Skeletal muscle cell (primary cell): ENCODE results near the gene COIL.
"Not testable (repeated sequence)": the region's sequence is repeated elsewhere in the genome, so short reads cannot be mapped to it uniquely, and the experiment has no call there.

Source experiments
- DNase-seq: peaks from one replicate; pipeline ENCODE4 v3.0.0-alpha.2; 2010; ENCODE audit warnings: low read depth
- H3K4me3 ChIP-seq: 2 replicates; pipeline ENCODE4 v1.5.1; 2011; ENCODE audit warnings: low read depth, mild to moderate bottlenecking, control low read depth, low read length, moderate library complexity

Gene COIL

GRCh38 chr17:56938206-56938605, 22.6 kb downstream of the COIL start:
- DNase-seq, H3K4me3 ChIP-seq: not testable (repeated sequence)

GRCh38 chr17:56937687-56938086, 23.2 kb downstream of the COIL start:
- no peak overlapping the region for H3K4me3 ChIP-seq
- DNase-seq: no peak

GRCh38 chr17:56936697-56937322, 24.0 kb downstream of the COIL start:
- H3K4me3 ChIP-seq: no peak overlapping the region
- no peak for DNase-seq

- DNase-seq: no peak
- H3K4me3 ChIP-seq: no peak overlapping the region
Observed at GRCh38 chr17:56935461-56935860, 25.4 kb downstream of the COIL start.

DNA sequence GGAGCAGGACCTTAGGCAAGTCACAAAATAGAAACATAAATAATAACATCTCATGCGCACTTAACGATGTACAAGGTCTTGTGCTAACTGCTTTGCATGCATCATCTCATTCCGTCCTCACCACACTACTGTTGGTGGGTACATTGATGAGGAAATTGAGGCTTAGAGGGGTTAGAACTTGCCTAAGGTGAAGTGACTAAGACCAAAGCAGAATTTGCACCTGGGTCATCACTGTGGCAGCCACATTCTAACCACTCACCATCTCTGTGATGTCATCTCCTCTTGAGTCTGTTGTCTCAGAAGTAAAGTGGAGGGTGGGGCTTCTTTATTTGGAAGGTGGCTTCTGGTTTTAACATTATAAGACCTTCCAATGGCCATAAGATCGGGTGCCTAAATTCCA, 26.6 kb downstream of the COIL start:
- H3K4me3 ChIP-seq: no peak overlapping the region
- no peak for DNase-seq

- no peak overlapping the region for H3K4me3 ChIP-seq
- DNase-seq: no peak
Observed at GRCh38 chr17:56933868-56934267, 27.0 kb downstream of the COIL start.

GRCh38 chr17:56933151-56933745, 27.6 kb downstream of the COIL start:
- DNase-seq: no peak
- no peak overlapping the region for H3K4me3 ChIP-seq

- H3K4me3 ChIP-seq: no peak overlapping the region
- no peak for DNase-seq
Observed at GRCh38 chr17:56930739-56931337, 30.0 kb downstream of the COIL start.

DNA sequence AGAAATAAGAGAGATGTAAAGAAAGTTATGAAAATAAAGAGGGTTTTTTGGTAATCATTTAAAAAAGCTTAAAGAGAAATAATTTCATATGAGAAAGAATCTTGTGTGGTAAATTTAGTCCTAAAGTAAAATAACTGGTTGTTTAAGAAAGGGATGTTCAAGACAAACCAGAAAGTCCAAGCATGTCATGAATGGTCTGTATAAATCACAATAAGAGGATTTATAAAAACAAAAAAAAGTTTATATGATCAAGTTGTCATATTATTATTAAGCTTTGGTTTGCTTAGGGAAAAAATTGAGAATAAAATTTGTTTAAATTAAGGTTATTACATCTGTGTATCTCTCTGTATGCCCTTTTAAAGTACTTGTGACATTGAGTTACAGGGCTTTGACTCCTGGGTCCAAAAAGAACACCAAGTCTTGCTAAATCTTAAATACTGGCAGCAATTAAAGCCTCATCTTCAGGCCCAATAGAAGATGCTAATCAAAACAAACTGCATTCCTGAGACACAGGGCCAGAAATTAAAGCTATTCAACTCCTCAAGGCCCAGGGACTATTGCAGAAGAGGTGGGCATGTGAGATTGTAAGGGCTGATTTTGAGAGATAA, 31.4 kb downstream of the COIL start:
- DNase-seq: no peak
- no peak overlapping the region for H3K4me3 ChIP-seq

GRCh38 chr17:56928586-56928985, 32.3 kb downstream of the COIL start:
- H3K4me3 ChIP-seq: no peak overlapping the region
- no peak for DNase-seq

DNA sequence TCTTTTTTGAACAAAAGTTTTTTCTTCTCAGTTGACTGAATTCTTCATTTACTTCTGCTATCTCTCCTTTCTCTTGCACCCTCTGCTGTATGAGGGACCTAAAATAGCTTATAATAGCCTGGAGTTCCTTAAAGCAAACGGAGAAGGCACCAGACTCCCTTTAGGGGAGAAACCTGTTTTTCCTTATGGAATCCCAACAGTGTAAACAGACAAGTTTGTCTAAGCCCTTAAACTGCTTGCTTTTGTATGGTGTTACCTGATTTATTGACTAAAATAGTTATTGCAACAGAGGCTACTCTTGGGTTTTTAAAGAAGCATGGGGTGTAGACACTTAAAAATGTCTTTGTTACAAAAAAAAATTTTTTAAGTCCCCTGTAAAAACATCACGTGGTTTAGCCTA, 34.1 kb downstream of the COIL start:
- no peak for DNase-seq
- H3K4me3 ChIP-seq: no peak overlapping the region

DNA sequence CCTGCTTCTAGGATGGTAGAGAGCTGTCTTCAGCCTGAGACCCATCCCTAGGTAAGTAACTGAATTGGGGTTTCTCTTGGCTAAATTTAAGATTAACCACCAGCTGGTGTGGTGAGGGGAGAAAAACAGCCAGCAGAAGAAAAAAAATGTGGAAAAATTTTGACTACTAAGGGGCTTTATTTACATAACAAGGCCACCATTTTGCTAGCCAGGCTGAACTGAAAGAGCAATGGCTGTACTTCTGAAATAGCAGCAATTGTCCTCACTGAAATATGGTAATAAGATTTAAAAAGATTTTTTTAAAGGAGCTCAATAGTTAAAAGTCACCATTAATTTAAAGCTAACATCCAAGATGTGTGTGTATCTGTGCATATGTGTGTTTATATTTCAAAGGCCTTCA, 34.6 kb downstream of the COIL start:
- no peak overlapping the region for H3K4me3 ChIP-seq
- DNase-seq: no peak

- no peak overlapping the region for H3K4me3 ChIP-seq
Observed at GRCh38 chr17:56925088-56925487, 35.8 kb downstream of the COIL start.

DNA sequence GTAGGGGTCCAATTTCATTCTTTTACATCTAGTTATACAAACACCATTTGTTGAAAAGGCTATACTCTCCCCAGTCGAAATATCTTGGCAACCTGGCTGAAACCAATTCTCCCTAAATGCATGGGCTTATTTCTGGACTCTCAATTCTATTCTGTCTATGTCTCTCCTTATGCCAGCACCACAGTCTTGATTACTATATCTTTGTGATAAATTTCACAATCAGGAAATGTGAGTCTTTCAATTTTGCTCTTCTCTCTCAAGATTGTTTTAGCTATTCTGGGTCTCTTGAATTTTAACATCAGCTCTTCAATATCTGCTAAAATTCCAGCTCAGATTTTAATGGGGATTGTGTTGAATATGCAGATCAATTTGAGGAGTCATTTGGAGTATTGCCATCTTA, 41.1 kb downstream of the COIL start:
- no peak overlapping the region for H3K4me3 ChIP-seq
- no peak for DNase-seq

More at GRCh38 chr17:56925088-56925487, 35.8 kb downstream of the COIL start:
- DNase-seq: no peak

DNA sequence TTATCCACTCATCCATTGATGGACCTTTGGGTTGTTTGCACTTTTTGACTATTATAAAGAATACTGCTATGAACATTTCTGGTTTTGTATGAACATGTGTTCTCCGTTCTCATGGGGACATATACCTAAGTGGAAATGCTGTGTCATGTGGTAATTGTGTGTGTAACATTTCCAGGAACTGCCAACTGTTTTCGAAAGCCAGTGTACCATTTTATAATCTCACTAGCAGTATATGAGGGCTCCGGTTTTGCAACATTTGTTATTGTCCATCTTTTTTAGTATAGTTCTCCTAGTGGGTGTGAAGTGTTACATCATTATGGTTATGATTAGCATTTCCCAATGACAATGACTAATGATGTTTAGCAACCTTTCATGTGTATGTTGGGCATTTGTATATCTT, 41.9 kb downstream of the COIL start:
- no peak overlapping the region for H3K4me3 ChIP-seq
- peak; percentile 25 for DNase-seq

DNA sequence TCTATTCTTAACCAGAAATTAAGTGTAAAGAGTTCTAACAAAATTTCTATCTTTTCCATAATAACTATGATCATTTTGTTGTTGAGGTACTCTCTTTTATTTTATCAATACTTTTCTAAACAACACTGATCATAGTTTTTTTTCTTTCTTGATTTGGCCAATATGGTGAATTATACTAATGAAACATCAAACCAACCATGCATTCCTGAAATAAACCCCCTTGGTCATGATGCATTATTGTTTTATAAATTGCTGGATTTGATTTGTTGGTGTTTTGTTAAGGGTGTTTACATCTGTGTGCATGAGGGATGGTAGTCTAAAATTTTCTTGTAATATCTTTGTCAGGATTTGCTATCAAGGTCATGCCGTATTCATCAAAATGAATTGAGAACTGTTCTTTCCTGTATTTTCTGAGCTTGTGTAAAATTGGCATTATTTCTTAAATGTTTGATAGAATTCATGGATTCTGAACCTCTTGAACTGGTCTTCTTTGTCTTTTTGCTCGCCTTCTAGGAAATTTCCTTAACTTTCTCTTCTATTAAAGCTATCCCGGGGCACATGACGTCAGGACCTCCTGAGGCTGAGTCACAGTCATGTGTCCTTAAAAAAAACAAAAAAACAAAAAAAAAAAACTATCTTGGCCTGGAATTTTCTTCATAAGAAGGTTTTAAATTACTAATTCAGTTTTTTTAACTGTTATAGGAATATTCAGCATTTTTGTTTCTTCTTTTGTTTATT, 43.1 kb downstream of the COIL start:
- no peak overlapping the region for H3K4me3 ChIP-seq
- no peak for DNase-seq

DNA sequence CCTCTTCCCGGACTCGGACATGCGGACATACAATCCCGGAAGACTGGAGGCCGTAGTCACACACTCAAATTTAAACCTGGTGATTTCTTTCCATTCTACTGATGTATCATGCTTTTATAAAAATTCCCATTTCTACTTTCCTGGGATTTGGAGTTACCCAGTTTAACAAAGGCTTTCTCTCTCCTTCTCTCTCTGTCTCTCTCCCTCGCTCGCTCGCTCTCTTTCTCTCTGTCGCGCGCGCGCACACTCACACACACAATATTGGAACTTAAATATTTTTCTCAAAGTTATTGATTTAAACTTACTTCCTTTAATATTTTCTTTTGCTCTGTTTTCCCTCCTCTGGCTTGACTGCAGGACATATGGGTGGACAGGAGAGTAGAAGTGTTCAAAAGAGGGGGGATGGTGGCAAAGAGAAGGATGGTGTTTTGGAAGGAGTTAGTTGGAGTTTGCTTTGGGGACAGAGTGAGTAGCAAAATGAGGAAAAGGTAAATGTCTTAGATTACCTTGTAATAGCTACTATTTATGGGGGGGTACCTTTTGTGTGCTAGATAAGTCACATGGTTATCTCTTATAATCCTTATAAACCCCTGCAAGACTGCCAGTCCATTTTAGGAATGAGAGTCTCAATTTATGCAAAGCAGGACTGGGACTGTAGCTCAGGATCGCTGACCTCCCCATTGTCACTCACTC, 46.1 kb downstream of the COIL start:
- no peak for DNase-seq
- peak overlapping the region; percentile 75 for H3K4me3 ChIP-seq

- H3K4me3 ChIP-seq: peak within 1 kb of the TSS; percentile 75
- peak; percentile 36 for DNase-seq
Observed at GRCh38 chr17:56913867-56914580, 46.8 kb downstream of the COIL start, which contains the start of gene TRIM25. Gene TRIM25 (minus strand): TSS chr17:56914049. CDS start chr17:56913988, 61 bp downstream.

- peak overlapping the region; percentile 75 for H3K4me3 ChIP-seq
- no peak for DNase-seq
Observed at GRCh38 chr17:56913353-56913866, 47.4 kb downstream of the COIL start.
